Calu3 (cell line): ENCODE results near the gene CALHM3. TPM values are rescaled to one million over a fixed set of nuclear protein-coding genes. Genes with fewer than 3 reads are reported as not detected.

Experiments used
- BruUV-seq: library from RNA; stranded (reverse); fragments of 400-500 nt; replicated peaks from 2 replicates; lab custom pipeline; 2021; lab: Mats Ljungman, UMichigan
- CTCF ChIA-PET: fragments of 300-600 bp; sonication (Branson Sonifier 250); formaldehyde crosslinking; loops from one replicate; lab custom pipeline; 2022; ENCODE audit warnings: antibody characterized with exemption; lab: Charles Lee
- DNase-seq: peaks from one replicate; pipeline ENCODE4 v3.0.0; 2022
- H3K27ac Mint-ChIP-seq: one replicate; pipeline ENCODE4 v1.8.0; 2022; ENCODE audit warnings: mixed read lengths; ENCODE audit not compliant: unreplicated experiment
- H3K27me3 Mint-ChIP-seq: one replicate; pipeline ENCODE4 v1.8.0; 2022; ENCODE audit warnings: mixed read lengths; ENCODE audit not compliant: unreplicated experiment
- H3K36me3 Mint-ChIP-seq: one replicate; pipeline ENCODE4 v1.8.0; 2022; ENCODE audit warnings: mild to moderate bottlenecking, moderate library complexity, mixed read lengths; ENCODE audit not compliant: insufficient read depth, unreplicated experiment
- H3K4me1 Mint-ChIP-seq: one replicate; pipeline ENCODE4 v1.8.0; 2022; ENCODE audit warnings: mild to moderate bottlenecking, low read depth, mixed read lengths; ENCODE audit not compliant: unreplicated experiment
- H3K4me3 Mint-ChIP-seq: one replicate; pipeline ENCODE4 v1.8.0; 2022; ENCODE audit warnings: mild to moderate bottlenecking, low read depth, moderate library complexity, mixed read lengths; ENCODE audit not compliant: unreplicated experiment
- H3K9me3 Mint-ChIP-seq: one replicate; pipeline ENCODE4 v1.8.0; 2022; ENCODE audit warnings: low read depth, mixed read lengths; ENCODE audit not compliant: unreplicated experiment
- CTCF ChIP-seq: fragments of 200-600 bp; IDR thresholded peaks from one replicate; pipeline ENCODE4 v1.8.0; 2022; ENCODE audit warnings: antibody characterized with exemption; ENCODE audit not compliant: unreplicated experiment
- intact Hi-C: fragments of 100-400 bp; cut with micrococcal nuclease; formaldehyde crosslinking; loops from one replicate; pipeline ENCODE4 v1.10.0; 2022; ENCODE audit not compliant: unreplicated experiment
- total RNA-seq: library from RNA; stranded (reverse); gene quantifications from 2 replicates; pipeline ENCODE4 v1.2.3, GENCODE V29; 2022

CALHM3 gene
- total RNA-seq, 1 experiment from 2014 or later = not detected

GRCh38 chr10:103493362-103493915 lies 14.4 kb upstream of the CALHM3 start, which contains the start of gene NEURL1:
NEURL1 (plus strand) TSS chr10:103493705; CDS start chr10:103494388, 683 bp downstream.
- Mint-ChIP-seq H3K9me3 (no peaks in the 10 kb centered on the region), H3K4me1 (peaks cover 22% of the 10 kb centered on the region), H3K36me3 (no peaks in the 10 kb centered on the region), H3K4me3 (peak within 1 kb of the TSS; percentile 67), H3K27me3 (peaks cover 64% of the 10 kb centered on the region), H3K27ac (no peak within 1 kb of the TSS)
- no peak for DNase-seq
- TF ChIP-seq CTCF = no peak
- no TSS peak for BruUV-seq
- CTCF ChIA-PET = interaction anchor here (0.6 kb wide), 1 partner anchor 28 kb away, joined by 4 read pairs; no protein-coding TSS in a partner anchor
- intact Hi-C loops = no loop called here

GRCh38 chr10:103492655-103493261 lies 13.7 kb upstream of the CALHM3 start:
- CTCF ChIA-PET = no interaction called here
- Mint-ChIP-seq H3K4me3 (no peak overlapping the region), H3K36me3 (no peaks in the 10 kb centered on the region), H3K27me3 (peaks cover 58% of the 10 kb centered on the region), H3K4me1 (peaks cover 22% of the 10 kb centered on the region), H3K27ac (no peak overlapping the region), H3K9me3 (no peaks in the 10 kb centered on the region)
- intact Hi-C loops = no loop called here
- TF ChIP-seq CTCF = no peak
- DNase-seq = no peak
- BruUV-seq = no TSS peak

DNA sequence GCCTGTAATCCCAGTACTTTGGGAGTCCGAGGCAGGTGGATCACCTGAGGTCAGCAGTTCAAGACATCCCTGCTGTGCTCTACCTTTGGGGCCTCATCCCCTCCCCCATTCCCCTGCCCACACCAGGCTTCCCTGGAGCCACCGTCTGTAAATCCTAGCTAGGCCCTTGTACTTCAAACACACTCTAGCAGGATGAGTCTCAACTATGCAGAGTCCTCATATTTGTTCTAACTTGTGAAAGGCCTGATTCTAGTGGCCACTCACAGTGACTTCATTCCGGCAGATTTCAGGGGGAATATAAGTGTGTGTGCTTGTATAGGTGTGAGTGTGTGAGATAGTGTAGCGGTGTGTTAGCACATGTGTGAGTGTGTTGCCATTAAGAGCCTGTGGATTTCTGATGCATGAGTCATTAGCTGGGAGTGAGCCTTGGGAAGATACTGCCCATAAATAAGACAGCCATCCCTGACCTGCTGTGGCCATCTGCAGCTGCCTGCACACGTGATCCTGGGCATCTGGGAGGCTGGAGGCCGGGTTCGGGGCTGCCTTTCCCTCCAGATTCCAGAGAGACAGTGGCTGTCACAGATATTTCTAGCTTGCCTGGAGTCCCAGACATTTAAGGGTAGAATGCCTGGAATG lies 12.8 kb upstream of the CALHM3 start:
- peaks cover 48% of the 10 kb centered on the region for H3K27me3 Mint-ChIP-seq
- H3K4me3 Mint-ChIP-seq = no peak overlapping the region
- no TSS peak for BruUV-seq
- DNase-seq = no peak
- no peaks in the 10 kb centered on the region for H3K36me3 Mint-ChIP-seq
- CTCF ChIA-PET = no interaction called here
- no peak for TF ChIP-seq CTCF
- intact Hi-C loops = no loop called here
- H3K9me3 Mint-ChIP-seq = no peaks in the 10 kb centered on the region
- H3K4me1 Mint-ChIP-seq = peaks cover 22% of the 10 kb centered on the region
- H3K27ac Mint-ChIP-seq = no peak overlapping the region

GRCh38 chr10:103490986-103491314 lies 11.9 kb upstream of the CALHM3 start:
- peaks cover 43% of the 10 kb centered on the region for H3K27me3 Mint-ChIP-seq
- H3K36me3 Mint-ChIP-seq = no peaks in the 10 kb centered on the region
- intact Hi-C loops = no loop called here
- peaks cover 22% of the 10 kb centered on the region for H3K4me1 Mint-ChIP-seq
- TF ChIP-seq CTCF = no peak
- BruUV-seq = no TSS peak
- no peak overlapping the region for H3K4me3 Mint-ChIP-seq
- no peak overlapping the region for H3K27ac Mint-ChIP-seq
- no peak for DNase-seq
- H3K9me3 Mint-ChIP-seq = no peaks in the 10 kb centered on the region
- CTCF ChIA-PET = no interaction called here
